Chondrocyte (in vitro differentiated cells): Measurements from ENCODE around the gene ATP7B. TPM values are rescaled to one million over a fixed set of nuclear protein-coding genes. Genes with fewer than 3 reads are reported as not detected.

ENCODE experiments used
- DNase-seq: peaks from one replicate; pipeline ENCODE4 v3.0.0; 2021; ENCODE audit warnings: mixed read lengths, low spot score
- H3K27ac Mint-ChIP-seq: one replicate; pipeline ENCODE4 v1.8.0; 2021; ENCODE audit warnings: mild to moderate bottlenecking, moderate library complexity, mixed read lengths; ENCODE audit not compliant: unreplicated experiment
- H3K27me3 Mint-ChIP-seq: 2 replicates; pipeline ENCODE4 v1.8.0; 2021; ENCODE audit warnings: low read depth, mixed read lengths
- H3K36me3 Mint-ChIP-seq: 2 replicates; pipeline ENCODE4 v1.8.0; 2021; ENCODE audit warnings: low read depth, mixed read lengths
- H3K4me1 Mint-ChIP-seq: 2 replicates; pipeline ENCODE4 v1.8.0; 2021; ENCODE audit warnings: low read depth, mild to moderate bottlenecking, mixed read lengths
- H3K4me3 Mint-ChIP-seq: one replicate; pipeline ENCODE4 v1.8.0; 2021; ENCODE audit warnings: mild to moderate bottlenecking, moderate library complexity, mixed read lengths; ENCODE audit not compliant: unreplicated experiment
- H3K9me3 Mint-ChIP-seq: 2 replicates; pipeline ENCODE4 v1.8.0; 2021; ENCODE audit warnings: low read depth, mixed read lengths
- CTCF ChIP-seq: fragments of 200-600 bp; sonication (generic); IDR thresholded peaks from 2 replicates; pipeline ENCODE4 v1.5.0; 2021; ENCODE audit warnings: antibody characterized with exemption, mild to moderate bottlenecking, moderate library complexity
- total RNA-seq: library from RNA; stranded (reverse); gene quantifications from 3 replicates; pipeline ENCODE4 v1.2.1, GENCODE V29; 2021

Gene ATP7B
- total RNA-seq, 1 donor from 2014 or later, result 16.8 TPM

- Mint-ChIP-seq H3K4me3 (no peak overlapping the region), H3K27me3 (no peaks in the 10 kb centered on the region), H3K4me1 (peaks cover 18% of the 10 kb centered on the region), H3K27ac (no peak overlapping the region), H3K9me3 (no peaks in the 10 kb centered on the region), H3K36me3 (no peaks in the 10 kb centered on the region)
- DNase-seq, result no peak
- no peak for TF ChIP-seq CTCF
Observed at GRCh38 chr13:52006523-52007245, 4.6 kb downstream of the ATP7B start.

GRCh38 chr13:52005841-52006522, 5.3 kb downstream of the ATP7B start:
- H3K27me3 Mint-ChIP-seq, result no peaks in the 10 kb centered on the region
- H3K36me3 Mint-ChIP-seq, result no peaks in the 10 kb centered on the region
- no peak overlapping the region for H3K4me3 Mint-ChIP-seq
- peaks cover 14% of the 10 kb centered on the region for H3K4me1 Mint-ChIP-seq
- DNase-seq, result no peak
- no peak overlapping the region for H3K27ac Mint-ChIP-seq
- no peak for TF ChIP-seq CTCF
- H3K9me3 Mint-ChIP-seq, result no peaks in the 10 kb centered on the region

DNA sequence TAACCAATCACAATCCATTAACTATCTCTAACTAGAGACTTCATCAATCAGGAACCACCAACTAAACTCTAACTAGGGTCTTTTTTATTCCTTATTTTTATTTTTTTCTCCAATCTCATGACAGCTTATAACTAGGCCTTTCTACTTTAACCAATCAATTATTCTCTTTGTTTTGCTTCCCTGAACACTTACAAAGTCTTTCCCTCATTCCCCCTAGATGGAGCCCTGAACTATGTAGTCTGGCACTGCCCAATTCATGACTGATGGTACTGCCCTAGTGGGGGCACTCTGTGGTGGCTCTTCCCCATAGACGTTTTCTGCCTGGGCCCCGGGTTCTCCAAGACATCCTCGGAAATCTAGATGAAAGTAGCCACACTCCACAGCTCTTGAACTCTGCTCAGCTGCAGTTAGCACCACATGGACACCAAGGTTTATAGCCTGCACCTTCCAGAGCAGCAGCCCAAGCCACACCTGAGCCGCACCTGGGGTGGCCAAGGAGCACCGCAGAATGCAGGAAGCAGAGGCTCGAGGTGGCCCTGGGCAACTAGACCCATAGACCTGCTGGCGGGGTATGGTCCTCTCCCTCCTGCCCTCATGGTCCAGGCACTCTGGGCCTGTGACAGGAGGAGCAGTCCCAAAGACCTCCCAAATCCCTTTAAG, 6.6 kb downstream of the ATP7B start:
- no peaks in the 10 kb centered on the region for H3K36me3 Mint-ChIP-seq
- peaks cover 4% of the 10 kb centered on the region for H3K4me1 Mint-ChIP-seq
- peak; percentile 14 for TF ChIP-seq CTCF
- H3K4me3 Mint-ChIP-seq, result no peak overlapping the region
- no peak for DNase-seq
- no peak overlapping the region for H3K27ac Mint-ChIP-seq
- no peaks in the 10 kb centered on the region for H3K27me3 Mint-ChIP-seq
- no peaks in the 10 kb centered on the region for H3K9me3 Mint-ChIP-seq

DNA sequence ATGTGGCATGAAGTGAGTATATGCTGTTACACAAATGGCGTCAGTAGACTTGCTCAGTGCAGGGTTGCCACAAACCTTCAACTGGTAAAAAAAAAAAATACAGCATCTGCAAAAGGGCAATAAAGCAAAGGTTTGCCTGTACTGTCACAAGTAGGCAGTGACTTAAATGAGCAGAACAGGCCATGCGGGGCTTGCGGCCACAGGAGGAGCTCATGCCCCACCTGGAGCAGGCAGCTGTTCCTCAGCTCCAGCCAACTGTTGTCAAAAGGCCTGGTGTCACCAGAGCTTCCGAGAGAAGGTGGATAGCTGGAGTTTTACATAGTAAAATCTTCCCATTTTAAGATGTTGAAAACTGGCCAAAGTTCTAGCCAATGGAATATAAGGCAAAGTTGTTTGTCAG, 7.7 kb downstream of the ATP7B start:
- Mint-ChIP-seq H3K4me3 (no peak overlapping the region), H3K27me3 (no peaks in the 10 kb centered on the region), H3K36me3 (no peaks in the 10 kb centered on the region), H3K9me3 (no peaks in the 10 kb centered on the region), H3K27ac (no peak overlapping the region), H3K4me1 (peaks cover 5% of the 10 kb centered on the region)
- no peak for DNase-seq
- no peak for TF ChIP-seq CTCF

DNA sequence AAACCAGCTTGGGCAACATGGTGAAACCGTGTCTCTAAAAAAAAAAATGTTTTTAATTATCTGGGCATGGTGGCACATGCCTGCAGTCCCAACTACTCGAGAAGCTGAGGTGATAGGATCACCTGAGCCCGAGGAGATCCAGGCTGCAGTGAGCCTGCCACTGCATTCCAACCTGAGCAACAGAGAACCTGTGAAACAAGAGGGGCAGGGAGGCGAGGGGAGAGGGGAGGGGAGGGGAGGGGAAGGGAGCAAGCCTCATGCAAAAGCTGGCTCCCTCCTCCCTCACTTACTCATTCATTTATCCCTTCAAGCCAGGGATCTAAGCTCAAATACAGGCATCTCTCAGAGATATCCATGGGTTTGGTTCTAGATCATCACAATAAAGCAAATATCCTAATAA, 8.9 kb downstream of the ATP7B start:
- Mint-ChIP-seq H3K9me3 (no peaks in the 10 kb centered on the region), H3K27ac (no peak overlapping the region), H3K36me3 (no peaks in the 10 kb centered on the region), H3K4me1 (peaks cover 9% of the 10 kb centered on the region), H3K4me3 (no peak overlapping the region), H3K27me3 (no peaks in the 10 kb centered on the region)
- no peak for TF ChIP-seq CTCF
- DNase-seq, result no peak
